Adipocyte (in vitro differentiated cells): ENCODE data around the gene CHST15.
"Not testable (repeated sequence)": the region's sequence is repeated elsewhere in the genome, so short reads cannot be mapped to it uniquely, and the experiment has no call there.

Source experiments
- DNase-seq: peaks from one replicate; pipeline ENCODE4 v3.0.0-alpha.2; 2015; ENCODE audit warnings: low read depth
- H3K27me3 ChIP-seq: replicated peaks from 2 replicates; pipeline ENCODE4 v1.7.0; 2013; ENCODE audit warnings: mild to moderate bottlenecking, low read length, moderate library complexity; ENCODE audit not compliant: control insufficient read depth, insufficient read depth
- H3K36me3 ChIP-seq: 2 replicates; pipeline ENCODE4 v1.7.0; 2013; ENCODE audit warnings: low read length, mild to moderate bottlenecking, moderate library complexity; ENCODE audit not compliant: control insufficient read depth, insufficient read depth, severe bottlenecking
- H3K4me1 ChIP-seq: 2 replicates; pipeline ENCODE4 v1.7.0; 2013; ENCODE audit warnings: mild to moderate bottlenecking, low read length, moderate library complexity; ENCODE audit not compliant: control insufficient read depth, insufficient read depth
- H3K4me3 ChIP-seq: 2 replicates; pipeline ENCODE4 v1.7.0; 2013; ENCODE audit warnings: mild to moderate bottlenecking, low read length, moderate library complexity
- H3K9ac ChIP-seq: 2 replicates; pipeline ENCODE4 v1.7.0; 2013; ENCODE audit warnings: mild to moderate bottlenecking, low read length, moderate library complexity
- H3K9me3 ChIP-seq: 2 replicates; pipeline ENCODE4 v1.7.0; 2013; ENCODE audit warnings: mild to moderate bottlenecking, low read length, moderate library complexity; ENCODE audit not compliant: control insufficient read depth

CHST15 gene

DNA sequence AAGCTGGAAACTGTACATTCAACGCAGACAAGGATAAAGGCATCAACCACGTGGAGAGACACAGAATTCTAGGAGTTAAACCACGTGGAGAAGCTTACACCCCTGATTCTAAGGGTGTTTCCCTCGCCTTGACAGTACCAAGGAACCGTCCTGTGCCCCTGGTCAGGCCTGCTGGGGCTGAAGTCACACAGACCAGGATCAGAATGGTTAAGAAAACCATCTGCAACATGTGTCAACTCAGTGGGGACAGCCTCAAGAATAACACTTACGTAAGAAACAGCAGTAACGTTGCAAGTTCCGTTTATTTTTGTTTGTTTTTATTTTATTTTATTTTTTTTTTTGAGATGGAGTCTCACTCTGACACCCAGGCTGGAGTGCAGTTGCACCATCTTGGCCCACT is 55.6 kb downstream of the CHST15 start:
- no peak for DNase-seq
- Histone ChIP-seq H3K9me3 (no peaks in the 10 kb centered on the region), H3K36me3 (peaks cover 12% of the 10 kb centered on the region), H3K9ac (no peak overlapping the region), H3K4me3 (no peak overlapping the region), H3K4me1 (peaks cover 22% of the 10 kb centered on the region), H3K27me3 (no peaks in the 10 kb centered on the region)

DNA sequence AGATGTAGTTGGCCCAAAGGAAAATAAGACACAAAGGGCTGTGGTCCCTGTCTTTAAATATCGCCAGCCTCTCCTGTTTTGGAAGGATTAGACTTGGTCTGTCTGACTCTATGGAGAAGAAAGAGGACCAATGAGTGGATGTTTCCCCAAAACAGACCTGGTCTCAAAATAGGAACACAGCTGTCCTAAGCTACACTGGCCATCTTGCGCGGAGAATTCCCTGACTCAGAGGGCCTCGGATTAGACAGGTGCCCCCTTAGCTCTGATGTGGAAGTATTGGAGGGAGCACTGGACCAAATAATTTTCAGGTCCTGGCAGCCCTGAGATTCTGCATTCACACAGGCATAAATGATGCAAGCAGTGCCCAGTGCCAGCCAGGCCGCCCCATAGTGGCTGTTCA is 56.1 kb downstream of the CHST15 start:
- DNase-seq = no peak
- H3K4me1 ChIP-seq = peaks cover 23% of the 10 kb centered on the region
- no peaks in the 10 kb centered on the region for H3K27me3 ChIP-seq
- H3K9me3 ChIP-seq = no peaks in the 10 kb centered on the region
- H3K4me3 ChIP-seq = no peak overlapping the region
- peaks cover 12% of the 10 kb centered on the region for H3K36me3 ChIP-seq
- H3K9ac ChIP-seq = no peak overlapping the region

DNA sequence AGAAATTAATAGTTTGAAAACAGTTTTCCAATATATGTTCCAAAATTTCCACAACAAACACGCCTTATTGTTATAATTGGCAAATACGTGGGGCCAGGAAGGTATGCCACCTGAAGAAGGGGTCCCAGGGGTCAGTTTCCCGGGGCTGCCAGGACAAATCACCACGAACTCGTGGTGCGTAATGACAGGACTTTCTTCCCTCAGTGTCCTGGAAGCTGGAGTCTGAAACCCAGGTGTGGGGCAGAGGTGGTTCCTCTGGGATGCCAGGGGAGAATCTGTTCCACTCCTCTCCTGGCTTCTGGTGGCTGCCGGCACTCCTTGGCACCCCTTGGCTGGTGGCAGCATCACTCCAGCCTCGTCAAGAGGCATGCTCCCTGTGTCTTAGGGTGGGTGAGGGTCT is 56.7 kb downstream of the CHST15 start:
- no peak overlapping the region for H3K4me3 ChIP-seq
- H3K36me3 ChIP-seq = peaks cover 12% of the 10 kb centered on the region
- no peak for DNase-seq
- no peaks in the 10 kb centered on the region for H3K9me3 ChIP-seq
- H3K4me1 ChIP-seq = peaks cover 22% of the 10 kb centered on the region
- H3K9ac ChIP-seq = no peak overlapping the region
- H3K27me3 ChIP-seq = no peaks in the 10 kb centered on the region

DNA sequence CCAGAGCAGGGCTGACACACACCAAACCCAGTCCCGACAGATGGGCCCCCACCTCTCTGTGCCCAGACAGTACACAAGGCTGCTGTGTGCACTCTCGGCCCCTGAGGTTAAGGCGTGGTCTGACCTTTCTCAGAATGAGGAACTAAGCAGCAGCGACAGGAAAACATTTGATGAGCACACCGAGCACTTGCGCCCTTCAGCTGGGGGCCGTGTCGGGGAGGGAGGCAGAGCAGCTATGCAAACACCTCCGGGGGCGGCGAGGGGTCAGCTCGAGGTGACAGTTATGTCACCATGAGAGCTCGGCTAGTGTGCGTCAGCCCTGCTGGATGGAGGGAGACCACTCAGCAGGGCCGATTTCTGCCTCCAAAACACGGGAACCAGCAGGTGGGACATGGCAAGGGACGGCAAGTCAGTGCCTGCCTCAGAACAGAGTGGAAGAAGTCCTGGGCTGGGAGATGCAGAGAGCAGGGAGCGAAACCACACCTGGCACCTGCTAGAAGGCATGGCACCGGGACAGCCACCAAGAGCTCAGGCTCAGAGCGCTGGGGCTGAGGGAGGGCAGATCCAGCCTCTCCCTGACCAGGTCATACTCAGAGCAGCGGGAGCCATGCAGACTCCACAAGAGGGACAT is 57.4 kb downstream of the CHST15 start:
- no peak overlapping the region for H3K4me3 ChIP-seq
- no peaks in the 10 kb centered on the region for H3K27me3 ChIP-seq
- no peak for DNase-seq
- peaks cover 16% of the 10 kb centered on the region for H3K4me1 ChIP-seq
- no peak overlapping the region for H3K9ac ChIP-seq
- H3K36me3 ChIP-seq = peaks cover 12% of the 10 kb centered on the region
- no peaks in the 10 kb centered on the region for H3K9me3 ChIP-seq

DNA sequence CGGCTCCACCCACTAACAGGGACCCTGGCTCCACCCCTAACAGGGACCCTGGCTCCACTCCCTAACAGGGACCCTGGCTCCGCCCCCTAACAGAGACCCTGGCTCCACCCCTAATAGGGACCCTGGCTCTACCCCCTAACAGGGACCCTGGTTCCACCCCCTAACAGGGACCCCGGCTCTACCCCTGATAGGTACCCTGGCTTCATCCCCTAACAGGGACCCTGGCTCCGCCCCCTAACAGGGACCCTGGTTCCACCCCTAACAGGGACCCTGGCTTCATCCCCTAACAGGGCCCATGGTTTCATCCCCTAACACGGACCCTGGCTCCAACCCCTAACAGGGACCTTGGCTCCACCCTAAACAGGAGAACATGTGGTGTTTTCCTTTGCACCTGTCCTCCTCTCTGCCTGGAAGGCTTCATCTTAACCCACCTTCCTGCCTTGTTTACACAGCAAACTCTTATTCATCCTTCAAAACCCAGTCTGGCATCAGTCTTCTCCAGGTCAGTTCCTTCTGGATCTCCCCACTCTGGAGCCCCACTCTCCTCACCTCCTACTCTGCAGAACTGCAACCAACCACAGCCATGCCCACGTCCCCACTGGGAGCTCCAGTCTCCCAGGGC is 58.0 kb downstream of the CHST15 start:
- H3K36me3 ChIP-seq = peaks cover 12% of the 10 kb centered on the region
- peaks cover 14% of the 10 kb centered on the region for H3K4me1 ChIP-seq
- H3K9ac ChIP-seq = no peak overlapping the region
- H3K27me3 ChIP-seq = no peaks in the 10 kb centered on the region
- no peak for DNase-seq
- no peaks in the 10 kb centered on the region for H3K9me3 ChIP-seq
- H3K4me3 ChIP-seq = no peak overlapping the region

DNA sequence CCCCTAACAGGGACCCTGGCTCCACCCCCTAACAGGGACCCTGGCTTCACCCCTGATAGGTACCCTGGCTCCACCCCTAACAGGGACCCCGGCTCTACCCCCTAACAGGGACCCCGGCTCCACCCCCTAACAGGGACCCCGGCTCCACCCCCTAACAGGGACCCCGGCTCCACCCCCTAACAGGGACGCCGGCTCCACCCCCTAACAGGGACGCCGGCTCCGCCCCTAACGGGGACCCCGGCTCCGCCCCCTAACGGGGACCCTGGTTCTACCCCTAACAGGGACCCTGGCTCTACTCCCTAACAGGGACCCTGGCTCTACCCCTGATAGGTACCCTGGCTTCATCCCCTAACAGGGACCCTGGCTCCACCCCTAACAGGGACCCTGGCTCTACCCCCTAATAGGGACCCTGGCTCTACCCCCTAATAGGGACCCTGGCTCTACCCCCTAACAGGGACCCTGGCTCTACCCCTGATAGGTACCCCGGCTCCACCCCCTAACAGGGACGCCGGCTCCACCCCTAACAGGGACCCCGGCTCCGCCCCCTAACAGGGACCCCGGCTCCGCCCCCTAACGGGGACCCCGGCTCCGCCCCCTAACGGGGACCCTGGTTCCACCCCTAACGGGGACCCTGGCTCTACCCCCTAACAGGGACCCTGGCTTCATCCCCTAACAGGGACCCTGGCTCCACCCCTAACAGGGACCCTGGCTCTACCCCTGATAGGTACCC is 58.7 kb downstream of the CHST15 start:
- H3K4me1 ChIP-seq = peaks cover 12% of the 10 kb centered on the region
- H3K27me3 ChIP-seq, H3K4me3 ChIP-seq, H3K9me3 ChIP-seq, H3K36me3 ChIP-seq, DNase-seq, H3K9ac ChIP-seq: not testable (repeated sequence)

DNA sequence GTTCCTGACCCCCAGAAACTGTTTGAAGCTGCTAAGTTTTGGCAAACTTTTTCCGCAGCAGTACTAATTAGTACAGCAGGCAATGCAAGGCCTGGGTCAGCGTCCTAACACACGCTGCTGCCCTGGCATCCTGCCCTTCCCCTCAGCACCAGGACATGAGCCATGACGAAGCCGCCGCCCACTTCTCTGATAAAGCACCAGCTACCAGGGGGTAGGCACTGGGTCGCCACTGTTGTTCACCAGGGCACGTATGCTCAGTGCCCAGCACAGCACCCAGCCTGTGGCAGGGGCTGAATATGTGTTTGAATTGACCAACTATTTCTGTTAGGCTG is 59.5 kb downstream of the CHST15 start:
- no peak for DNase-seq
- Histone ChIP-seq H3K9me3 (no peaks in the 10 kb centered on the region), H3K4me1 (peaks cover 12% of the 10 kb centered on the region), H3K27me3 (no peaks in the 10 kb centered on the region), H3K36me3 (peaks cover 5% of the 10 kb centered on the region), H3K4me3 (no peak overlapping the region), H3K9ac (no peak overlapping the region)

DNA sequence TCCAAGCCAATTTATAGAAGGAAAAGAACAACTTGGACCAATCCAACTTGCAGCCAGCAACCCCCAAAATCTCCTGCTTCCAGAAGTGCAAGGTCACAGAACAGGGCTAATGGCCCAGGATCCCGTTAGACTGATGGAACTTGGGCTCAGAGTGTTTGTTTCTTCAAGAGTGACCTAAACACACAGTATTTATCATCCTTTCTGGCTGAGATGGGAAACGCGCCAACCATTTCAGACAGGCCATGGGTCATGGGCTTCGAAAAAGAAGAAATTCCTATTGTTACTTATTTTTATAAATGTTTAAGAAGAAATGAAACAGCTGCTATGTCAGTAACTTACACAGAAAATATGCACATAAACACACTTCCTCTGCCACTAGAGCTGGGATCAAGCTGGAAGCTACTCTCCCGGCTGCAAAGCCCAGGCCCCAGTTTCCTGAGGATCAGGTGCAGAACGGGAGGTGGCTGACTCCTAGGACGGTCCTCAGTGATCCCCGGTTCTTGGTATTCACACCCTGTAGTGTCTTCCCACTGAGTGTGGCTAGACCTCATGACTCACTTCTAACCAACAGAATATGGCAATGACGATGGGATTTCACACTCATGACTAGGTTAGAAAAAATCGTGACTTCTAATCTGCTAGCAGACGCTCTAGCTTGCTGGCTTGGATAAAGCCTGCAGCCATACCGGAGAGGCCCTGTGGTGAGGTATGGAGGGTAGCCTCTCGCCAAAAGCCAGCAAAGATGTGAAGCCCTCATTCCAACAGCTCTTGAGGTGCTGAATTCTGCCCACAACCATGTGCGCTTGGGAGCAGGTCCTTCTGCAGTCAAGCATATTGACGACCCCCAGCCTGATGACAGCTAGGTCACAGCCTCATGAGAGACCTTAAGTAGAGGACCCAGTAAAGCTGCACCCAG is 60.2 kb downstream of the CHST15 start:
- H3K27me3 ChIP-seq = peaks cover 3% of the 10 kb centered on the region
- DNase-seq = peak; percentile 49
- H3K9ac ChIP-seq = no peak overlapping the region
- H3K9me3 ChIP-seq = no peaks in the 10 kb centered on the region
- peaks cover 5% of the 10 kb centered on the region for H3K36me3 ChIP-seq
- no peak overlapping the region for H3K4me3 ChIP-seq
- peaks cover 12% of the 10 kb centered on the region for H3K4me1 ChIP-seq

DNA sequence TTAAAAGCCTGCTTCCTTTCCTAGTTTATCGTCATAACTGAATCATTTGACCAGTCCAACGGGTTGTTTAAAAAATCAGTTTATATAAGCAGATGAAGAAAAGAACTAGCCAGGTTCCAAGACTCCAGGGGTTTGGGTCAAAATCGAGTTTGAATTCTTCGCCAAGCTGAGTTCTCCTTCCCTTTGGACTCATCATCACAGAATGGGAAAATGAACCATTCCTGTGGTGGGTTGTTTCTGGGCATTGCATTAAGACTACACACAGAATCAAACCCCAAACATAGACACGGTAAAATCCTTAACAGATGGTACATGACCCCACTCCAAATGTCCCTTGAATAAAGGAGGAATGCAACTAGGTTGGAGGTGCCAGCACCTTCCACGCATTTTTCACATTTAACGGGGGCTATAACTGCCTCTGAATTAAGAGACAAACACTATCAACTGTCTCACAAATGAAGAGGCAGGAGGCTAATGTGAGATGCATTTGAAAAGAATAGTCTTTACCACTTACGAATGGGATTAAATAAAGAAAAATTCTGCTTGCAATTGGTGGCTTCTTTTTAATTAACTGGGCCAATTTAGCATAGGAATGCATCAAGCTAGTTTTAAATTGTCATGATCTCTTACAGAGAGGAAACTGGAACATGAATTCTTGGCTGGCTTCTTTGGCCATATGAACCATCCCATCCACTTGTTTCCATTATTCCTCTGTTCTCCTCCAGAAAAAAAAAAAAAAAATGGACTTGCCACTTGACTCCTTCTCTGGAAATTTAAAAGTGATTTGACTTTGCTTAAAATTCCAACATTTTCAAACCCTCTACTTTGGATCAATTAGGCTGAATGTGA is 61.1 kb downstream of the CHST15 start:
- H3K27me3 ChIP-seq = peaks cover 5% of the 10 kb centered on the region
- H3K4me1 ChIP-seq = peaks cover 12% of the 10 kb centered on the region
- H3K36me3 ChIP-seq = peaks cover 5% of the 10 kb centered on the region
- no peak overlapping the region for H3K9ac ChIP-seq
- H3K4me3 ChIP-seq = no peak overlapping the region
- DNase-seq = no peak
- no peaks in the 10 kb centered on the region for H3K9me3 ChIP-seq

DNA sequence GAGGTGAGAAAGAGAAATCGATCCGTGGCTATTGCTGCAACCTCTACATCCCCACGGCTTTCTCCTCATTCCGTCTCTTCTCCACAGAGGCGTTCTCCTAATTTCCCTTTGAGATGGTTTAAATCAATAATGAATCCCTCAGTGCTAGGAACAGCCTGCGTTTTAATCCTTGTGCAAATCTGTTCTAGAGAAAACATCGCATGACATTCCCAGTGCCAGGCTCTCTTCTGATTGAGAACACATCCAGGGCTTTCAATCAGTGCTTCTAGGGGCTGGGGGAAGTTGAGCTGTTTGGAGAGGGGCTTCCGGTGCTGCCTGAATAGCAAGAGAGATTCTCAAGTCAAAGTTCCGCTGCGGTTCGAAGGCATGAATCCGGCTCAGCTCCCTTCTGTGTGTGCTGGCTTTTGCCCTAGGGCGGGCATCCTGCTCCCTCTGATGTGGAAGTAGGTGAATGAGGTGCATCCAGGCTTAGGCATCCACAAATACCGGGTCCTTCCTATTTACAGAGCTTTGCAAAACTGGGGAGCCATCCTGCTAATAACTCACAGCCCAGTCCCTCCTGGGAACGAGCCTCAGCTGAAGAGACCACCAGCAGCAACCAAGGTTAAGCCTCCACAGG is 62.8 kb downstream of the CHST15 start:
- no peak overlapping the region for H3K9ac ChIP-seq
- peaks cover 5% of the 10 kb centered on the region for H3K27me3 ChIP-seq
- H3K4me3 ChIP-seq = no peak overlapping the region
- DNase-seq = no peak
- H3K4me1 ChIP-seq = peaks cover 12% of the 10 kb centered on the region
- peaks cover 2% of the 10 kb centered on the region for H3K36me3 ChIP-seq
- no peaks in the 10 kb centered on the region for H3K9me3 ChIP-seq
